Measurements from ENCODE around the gene MAN2A2. TPM values are rescaled to one million over a fixed set of nuclear protein-coding genes. Genes with fewer than 3 reads are reported as not detected.

The MAN2A2 gene
- total RNA-seq, 2 experiments from 2014 or later: 98.1 to 99.2 TPM

DNA sequence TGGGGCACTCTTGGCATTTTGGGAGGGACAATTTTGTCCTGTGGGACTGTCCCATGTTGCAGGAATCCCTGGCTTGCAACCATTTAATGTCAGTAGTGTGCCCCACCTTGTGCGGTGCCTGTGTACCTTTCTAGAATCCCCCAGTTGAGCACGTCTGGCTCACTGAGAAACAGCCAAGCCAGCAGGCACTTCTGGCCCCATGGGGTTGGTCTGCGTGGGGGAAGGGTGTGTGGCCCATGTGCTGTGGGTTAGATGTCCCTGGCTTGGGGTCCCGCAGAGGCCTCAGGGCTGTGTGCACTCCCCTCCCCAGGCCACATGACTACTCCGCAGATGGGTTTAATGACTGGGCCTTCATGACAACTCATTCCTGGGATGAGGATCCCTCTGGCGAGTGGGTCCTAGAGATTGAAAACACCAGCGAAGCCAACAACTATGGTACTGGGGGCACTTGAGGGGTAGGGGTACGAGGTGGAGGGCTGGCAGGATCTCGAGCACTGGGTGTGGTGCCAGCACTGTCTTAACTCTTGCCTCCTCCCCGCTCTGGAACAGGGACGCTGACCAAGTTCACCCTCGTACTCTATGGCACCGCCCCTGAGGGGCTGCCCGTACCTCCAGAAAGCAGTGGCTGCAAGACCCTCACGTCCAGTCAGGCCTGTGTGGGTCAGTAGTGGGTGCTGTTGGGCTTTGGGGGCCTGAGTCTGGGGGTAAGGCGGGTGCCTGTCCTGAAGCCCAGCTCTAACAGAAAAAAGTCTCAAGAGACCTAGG, 22.5 kb upstream of the MAN2A2 start:
- no peak for DNase-seq
- Mint-ChIP-seq H3K27me3 (peaks cover 4% of the 10 kb centered on the region), H3K9me3 (no peaks in the 10 kb centered on the region), H3K4me1 (ENCODE audit: low read depth) (peaks cover 19% of the 10 kb centered on the region), H3K27ac (no peak overlapping the region), H3K4me3 (no peak overlapping the region), H3K36me3 (peaks cover 55% of the 10 kb centered on the region)
- intact Hi-C loops (cut with micrococcal nuclease): loop anchor here (10.0 kb wide), 1 partner anchor 556 kb away; no protein-coding TSS in a partner anchor
- POLR2A ChIA-PET: no interaction called here
- CTCF ChIA-PET: interaction anchor here (0.9 to 1.2 kb wide), 2 partner anchors 21 to 233 kb away, joined by 3 read pairs; no protein-coding TSS in a partner anchor

DNA sequence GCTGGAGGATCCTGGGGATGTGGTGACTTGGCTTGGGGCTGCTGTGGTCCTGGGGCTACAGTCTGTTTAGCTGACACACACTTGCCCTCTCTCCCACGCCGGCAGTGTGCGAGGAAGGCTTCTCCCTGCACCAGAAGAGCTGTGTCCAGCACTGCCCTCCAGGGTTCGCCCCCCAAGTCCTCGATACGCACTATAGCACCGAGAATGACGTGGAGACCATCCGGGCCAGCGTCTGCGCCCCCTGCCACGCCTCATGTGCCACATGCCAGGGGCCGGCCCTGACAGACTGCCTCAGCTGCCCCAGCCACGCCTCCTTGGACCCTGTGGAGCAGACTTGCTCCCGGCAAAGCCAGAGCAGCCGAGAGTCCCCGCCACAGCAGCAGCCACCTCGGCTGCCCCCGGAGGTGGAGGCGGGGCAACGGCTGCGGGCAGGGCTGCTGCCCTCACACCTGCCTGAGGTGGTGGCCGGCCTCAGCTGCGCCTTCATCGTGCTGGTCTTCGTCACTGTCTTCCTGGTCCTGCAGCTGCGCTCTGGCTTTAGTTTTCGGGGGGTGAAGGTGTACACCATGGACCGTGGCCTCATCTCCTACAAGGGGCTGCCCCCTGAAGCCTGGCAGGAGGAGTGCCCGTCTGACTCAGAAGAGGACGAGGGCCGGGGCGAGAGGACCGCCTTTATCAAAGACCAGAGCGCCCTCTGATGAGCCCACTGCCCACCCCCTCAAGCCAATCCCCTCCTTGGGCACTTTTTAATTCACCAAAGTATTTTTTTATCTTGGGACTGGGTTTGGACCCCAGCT, 21.7 kb upstream of the MAN2A2 start:
- Mint-ChIP-seq H3K4me3 (no peak overlapping the region), H3K27me3 (peaks cover 4% of the 10 kb centered on the region), H3K9me3 (no peaks in the 10 kb centered on the region), H3K36me3 (peaks cover 48% of the 10 kb centered on the region), H3K4me1 (ENCODE audit: low read depth) (peaks cover 24% of the 10 kb centered on the region), H3K27ac (peak overlapping the region; percentile 33)
- intact Hi-C loops (cut with micrococcal nuclease): loop anchor here (10.0 kb wide), 1 partner anchor 557 kb away; no protein-coding TSS in a partner anchor
- ChIA-PET POLR2A (interaction anchor here (0.7 kb wide), 1 partner anchor 10 kb away, joined by 3 read pairs; no protein-coding TSS in a partner anchor), CTCF (interaction anchor here (0.9 to 1.2 kb wide), 2 partner anchors 20 to 234 kb away, joined by 3 read pairs; no protein-coding TSS in a partner anchor)
- DNase-seq: no peak

DNA sequence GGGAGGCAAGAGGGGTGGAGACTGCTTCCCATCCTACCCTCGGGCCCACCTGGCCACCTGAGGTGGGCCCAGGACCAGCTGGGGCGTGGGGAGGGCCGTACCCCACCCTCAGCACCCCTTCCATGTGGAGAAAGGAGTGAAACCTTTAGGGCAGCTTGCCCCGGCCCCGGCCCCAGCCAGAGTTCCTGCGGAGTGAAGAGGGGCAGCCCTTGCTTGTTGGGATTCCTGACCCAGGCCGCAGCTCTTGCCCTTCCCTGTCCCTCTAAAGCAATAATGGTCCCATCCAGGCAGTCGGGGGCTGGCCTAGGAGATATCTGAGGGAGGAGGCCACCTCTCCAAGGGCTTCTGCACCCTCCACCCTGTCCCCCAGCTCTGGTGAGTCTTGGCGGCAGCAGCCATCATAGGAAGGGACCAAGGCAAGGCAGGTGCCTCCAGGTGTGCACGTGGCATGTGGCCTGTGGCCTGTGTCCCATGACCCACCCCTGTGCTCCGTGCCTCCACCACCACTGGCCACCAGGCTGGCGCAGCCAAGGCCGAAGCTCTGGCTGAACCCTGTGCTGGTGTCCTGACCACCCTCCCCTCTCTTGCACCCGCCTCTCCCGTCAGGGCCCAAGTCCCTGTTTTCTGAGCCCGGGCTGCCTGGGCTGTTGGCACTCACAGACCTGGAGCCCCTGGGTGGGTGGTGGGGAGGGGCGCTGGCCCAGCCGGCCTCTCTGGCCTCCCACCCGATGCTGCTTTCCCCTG, 21.0 kb upstream of the MAN2A2 start:
- peaks cover 41% of the 10 kb centered on the region for H3K36me3 Mint-ChIP-seq
- intact Hi-C loops (cut with micrococcal nuclease): loop anchor here (10.0 kb wide), 1 partner anchor 557 kb away; no protein-coding TSS in a partner anchor

DNA sequence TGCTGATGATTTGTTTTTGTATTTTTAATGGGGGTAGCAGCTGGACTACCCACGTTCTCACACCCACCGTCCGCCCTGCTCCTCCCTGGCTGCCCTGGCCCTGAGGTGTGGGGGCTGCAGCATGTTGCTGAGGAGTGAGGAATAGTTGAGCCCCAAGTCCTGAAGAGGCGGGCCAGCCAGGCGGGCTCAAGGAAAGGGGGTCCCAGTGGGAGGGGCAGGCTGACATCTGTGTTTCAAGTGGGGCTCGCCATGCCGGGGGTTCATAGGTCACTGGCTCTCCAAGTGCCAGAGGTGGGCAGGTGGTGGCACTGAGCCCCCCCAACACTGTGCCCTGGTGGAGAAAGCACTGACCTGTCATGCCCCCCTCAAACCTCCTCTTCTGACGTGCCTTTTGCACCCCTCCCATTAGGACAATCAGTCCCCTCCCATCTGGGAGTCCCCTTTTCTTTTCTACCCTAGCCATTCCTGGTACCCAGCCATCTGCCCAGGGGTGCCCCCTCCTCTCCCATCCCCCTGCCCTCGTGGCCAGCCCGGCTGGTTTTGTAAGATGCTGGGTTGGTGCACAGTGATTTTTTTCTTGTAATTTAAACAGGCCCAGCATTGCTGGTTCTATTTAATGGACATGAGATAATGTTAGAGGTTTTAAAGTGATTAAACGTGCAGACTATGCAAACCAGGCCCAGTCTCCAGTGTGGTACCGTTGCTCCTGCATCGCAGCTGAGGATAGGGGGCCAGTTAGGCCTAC, 20.1 kb upstream of the MAN2A2 start:
- H3K36me3 Mint-ChIP-seq: peaks cover 33% of the 10 kb centered on the region
- CTCF ChIA-PET: interaction anchor here (1.0 to 4.4 kb wide), 3 partner anchors 14 to 235 kb away, joined by 3 to 41 read pairs (median 4); partner anchors contain the start of genes HDDC3 and UNC45A
- H3K9me3 Mint-ChIP-seq: no peaks in the 10 kb centered on the region
- intact Hi-C loops (cut with micrococcal nuclease): loop anchor here (10.0 kb wide), 1 partner anchor 558 kb away; no protein-coding TSS in a partner anchor
- peaks cover 22% of the 10 kb centered on the region for H3K4me1 Mint-ChIP-seq (ENCODE audit: low read depth)
- peaks cover 6% of the 10 kb centered on the region for H3K27me3 Mint-ChIP-seq
- peak overlapping the region; percentile 60 for H3K27ac Mint-ChIP-seq
- DNase-seq: peak; percentile 40
- peak overlapping the region; percentile 5 for H3K4me3 Mint-ChIP-seq
- POLR2A ChIA-PET: no interaction called here

More for the DNA sequence above, 21.0 kb upstream of the MAN2A2 start:
- Mint-ChIP-seq H3K27ac (no peak overlapping the region), H3K9me3 (no peaks in the 10 kb centered on the region), H3K4me3 (no peak overlapping the region), H3K4me1 (ENCODE audit: low read depth) (peaks cover 22% of the 10 kb centered on the region), H3K27me3 (peaks cover 4% of the 10 kb centered on the region)
- ChIA-PET POLR2A (interaction anchor here (0.7 kb wide), 1 partner anchor 11 kb away, joined by 3 read pairs; no protein-coding TSS in a partner anchor), CTCF (interaction anchor here (1.2 kb wide), 1 partner anchor 234 kb away, joined by 3 read pairs; no protein-coding TSS in a partner anchor)
- DNase-seq: no peak

DNA sequence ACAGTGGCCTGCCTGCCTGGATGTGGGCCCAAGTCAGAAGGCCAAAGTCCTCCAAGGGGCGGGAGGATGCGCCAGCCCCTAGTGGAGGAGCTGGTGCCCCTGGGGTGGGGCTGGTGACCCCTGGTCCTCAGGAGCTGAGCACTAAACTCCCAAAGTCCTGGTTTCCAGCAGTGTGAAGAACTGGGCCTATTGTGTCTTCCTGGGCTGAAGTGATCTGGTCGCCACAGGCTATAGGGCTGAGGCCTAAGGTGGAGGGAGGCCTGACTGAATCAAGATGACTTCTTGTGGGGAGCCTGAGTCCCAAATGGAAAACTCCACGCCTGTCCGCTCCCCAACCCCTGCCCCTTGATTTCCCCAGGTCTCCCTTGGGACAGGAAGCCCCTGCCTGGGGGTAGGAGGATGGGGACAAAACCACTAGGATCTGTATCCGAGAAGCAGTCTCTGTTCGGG, 19.6 kb upstream of the MAN2A2 start:
- Mint-ChIP-seq H3K9me3 (no peaks in the 10 kb centered on the region), H3K27ac (peak overlapping the region; percentile 64), H3K4me3 (no peak overlapping the region), H3K36me3 (peaks cover 27% of the 10 kb centered on the region), H3K4me1 (ENCODE audit: low read depth) (peaks cover 22% of the 10 kb centered on the region), H3K27me3 (peaks cover 6% of the 10 kb centered on the region)
- peak; percentile 35 for DNase-seq
- intact Hi-C loops (cut with micrococcal nuclease): loop anchor here (10.0 kb wide), 1 partner anchor 559 kb away; no protein-coding TSS in a partner anchor
- ChIA-PET POLR2A (interaction anchor here (2.9 kb wide), 1 partner anchor 10 kb away, joined by 14 read pairs; no protein-coding TSS in a partner anchor), CTCF (interaction anchor here (1.0 to 4.4 kb wide), 3 partner anchors 14 to 236 kb away, joined by 3 to 41 read pairs (median 4); partner anchors contain the start of genes HDDC3 and UNC45A)

DNA sequence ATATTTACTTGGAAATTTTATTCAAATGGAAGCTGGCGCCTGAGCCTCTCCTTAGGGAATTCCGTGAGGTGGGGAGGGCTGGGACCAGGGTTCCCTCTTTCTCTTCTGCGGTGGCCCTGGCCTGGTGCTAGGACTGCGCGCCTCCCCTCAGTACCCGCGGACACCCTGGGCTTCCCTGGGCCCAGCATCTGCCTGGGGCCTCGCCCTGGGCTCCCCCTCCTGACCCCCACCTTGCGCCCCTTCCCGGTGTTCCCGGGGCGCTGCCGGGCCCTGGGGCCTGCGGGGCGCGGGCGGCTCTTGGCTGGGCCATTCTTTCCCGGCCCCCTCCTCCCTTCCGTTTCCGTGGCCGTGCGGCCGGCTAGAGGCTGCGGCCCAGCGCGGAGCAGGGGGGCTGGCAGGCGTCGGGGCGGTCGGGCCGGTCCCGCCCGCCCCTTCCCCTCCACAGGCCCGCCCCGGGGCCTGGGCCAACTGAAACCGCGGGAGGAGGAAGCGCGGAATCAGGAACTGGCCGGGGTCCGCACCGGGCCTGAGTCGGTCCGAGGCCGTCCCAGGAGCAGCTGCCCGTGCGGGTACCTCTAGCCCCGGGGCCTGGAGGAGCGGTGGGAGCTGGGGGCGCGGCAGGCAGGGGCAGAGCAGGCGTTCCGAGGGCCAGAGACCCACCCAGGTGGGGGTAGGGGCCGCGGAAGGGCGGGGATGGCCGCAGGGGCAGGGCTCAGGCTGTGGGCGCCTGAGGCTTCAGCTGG, 19.0 kb upstream of the MAN2A2 start, which contains the start of gene FES:
Gene FES, plus strand, starts transcription at position 529 of the 743 bp plus-strand sequence. CDS start 542 bp downstream, outside the sequence.
- DNase-seq: peak; percentile 41
- ChIA-PET CTCF (interaction anchor here (1.0 to 4.4 kb wide), 10 partner anchors 13 to 563 kb away, joined by 3 to 65 read pairs (median 12); partner anchors contain the start of genes BLM, HDDC3, MAN2A2 and UNC45A), POLR2A (interaction anchor here (1.3 to 2.9 kb wide), 2 partner anchors 10 to 18 kb away, joined by 4 to 14 read pairs; no protein-coding TSS in a partner anchor)
- Mint-ChIP-seq H3K27ac (peak within 1 kb of the TSS; percentile 74), H3K9me3 (no peaks in the 10 kb centered on the region), H3K4me3 (peak within 1 kb of the TSS; percentile 20), H3K4me1 (ENCODE audit: low read depth) (peaks cover 22% of the 10 kb centered on the region), H3K36me3 (peaks cover 21% of the 10 kb centered on the region), H3K27me3 (peaks cover 6% of the 10 kb centered on the region)
- intact Hi-C loops (cut with micrococcal nuclease): loop anchor here (10.0 kb wide), 1 partner anchor 559 kb away; no protein-coding TSS in a partner anchor

DNA sequence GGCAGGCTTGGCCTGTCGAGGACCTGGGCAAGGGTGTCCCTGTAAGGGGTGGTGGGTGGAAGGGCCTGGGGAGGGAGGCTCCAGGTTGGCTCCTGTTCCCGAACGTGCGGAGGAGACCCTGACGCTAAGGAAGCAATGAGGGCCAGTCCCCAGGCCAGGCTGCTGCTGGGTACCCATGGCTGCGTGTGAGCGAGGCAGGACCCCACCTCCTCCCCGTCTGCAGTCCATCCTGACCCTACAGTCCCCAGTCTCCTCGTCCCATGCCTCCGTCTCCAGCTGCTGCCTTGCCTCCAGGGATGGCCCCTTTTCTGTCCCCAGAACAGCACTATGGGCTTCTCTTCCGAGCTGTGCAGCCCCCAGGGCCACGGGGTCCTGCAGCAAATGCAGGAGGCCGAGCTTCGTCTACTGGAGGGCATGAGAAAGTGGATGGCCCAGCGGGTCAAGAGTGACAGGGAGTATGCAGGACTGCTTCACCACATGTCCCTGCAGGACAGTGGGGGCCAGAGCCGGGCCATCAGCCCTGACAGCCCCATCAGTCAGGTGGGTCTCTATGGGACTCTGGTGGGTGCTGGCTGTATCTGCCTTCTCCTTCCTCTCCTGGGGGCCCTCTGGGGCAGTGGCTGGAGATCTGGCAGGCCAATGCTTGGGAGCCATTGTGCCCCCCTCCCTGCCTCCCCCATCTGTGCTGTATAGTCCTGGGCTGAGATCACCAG, 18.2 kb upstream of the MAN2A2 start:
- Mint-ChIP-seq H3K4me1 (ENCODE audit: low read depth) (peaks cover 20% of the 10 kb centered on the region), H3K36me3 (peaks cover 13% of the 10 kb centered on the region), H3K4me3 (peak overlapping the region; percentile 20), H3K27ac (peak overlapping the region; percentile 74), H3K27me3 (peaks cover 6% of the 10 kb centered on the region), H3K9me3 (no peaks in the 10 kb centered on the region)
- DNase-seq: no peak
- intact Hi-C loops (cut with micrococcal nuclease): loop anchor here (5.0 to 10.0 kb wide), 2 partner anchors 168 to 560 kb away; partner anchors contain the start of gene BLM
- ChIA-PET POLR2A (interaction anchor here (0.7 to 2.9 kb wide), 5 partner anchors 11 to 237 kb away, joined by 3 to 14 read pairs (median 4); partner anchors contain the start of gene BLM), CTCF (interaction anchor here (0.7 to 4.4 kb wide), 43 partner anchors 9 to 592 kb away, joined by 3 to 65 read pairs (median 6); partner anchors contain the start of genes BLM, HDDC3, MAN2A2 and UNC45A)

DNA sequence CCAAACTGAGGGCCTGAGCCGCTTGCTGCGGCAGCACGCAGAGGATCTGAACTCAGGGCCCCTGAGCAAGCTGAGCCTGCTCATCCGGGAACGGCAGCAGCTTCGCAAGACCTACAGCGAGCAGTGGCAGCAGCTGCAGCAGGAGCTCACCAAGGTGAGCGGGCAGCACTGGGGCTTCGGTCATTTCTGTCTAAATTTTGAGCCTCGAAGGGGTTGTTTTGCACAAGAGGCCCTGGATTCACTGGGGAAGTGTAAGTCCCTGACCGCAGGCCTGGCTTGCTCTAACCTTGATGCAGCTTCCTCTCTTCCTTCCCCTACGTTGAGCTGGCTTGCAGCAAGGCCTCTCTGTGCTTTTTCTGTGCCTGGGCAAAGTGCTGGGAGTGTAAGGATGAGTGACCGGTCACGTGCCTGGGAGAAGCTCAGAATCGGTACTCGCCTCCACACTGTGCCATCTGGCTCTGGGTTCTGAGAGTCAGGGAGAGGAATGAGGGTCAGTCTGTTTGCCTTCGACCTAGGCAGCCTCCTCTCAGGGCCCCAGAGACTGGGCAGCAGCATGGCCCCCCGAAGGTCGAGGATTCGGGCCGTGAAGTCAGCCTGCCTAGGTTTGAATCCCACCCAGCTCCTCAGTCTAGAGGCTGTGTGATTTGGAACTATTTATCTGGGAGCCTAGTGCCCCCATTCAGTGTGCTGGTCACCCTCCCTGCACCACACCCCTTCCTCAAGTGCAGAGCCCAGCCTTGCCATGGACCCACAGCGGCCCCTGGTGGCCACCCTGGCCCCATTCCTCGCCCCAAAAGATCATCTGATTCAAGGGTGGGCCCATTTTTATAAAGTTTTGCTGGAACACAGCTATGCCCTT, 17.4 kb upstream of the MAN2A2 start:
- DNase-seq: peak; percentile 86
- intact Hi-C loops (cut with micrococcal nuclease): loop anchor here (1.0 to 10.0 kb wide), 3 partner anchors 168 to 561 kb away; partner anchors contain the start of gene BLM
- Mint-ChIP-seq H3K4me1 (ENCODE audit: low read depth) (peaks cover 20% of the 10 kb centered on the region), H3K4me3 (peak overlapping the region; percentile 26), H3K27ac (peak overlapping the region; percentile 74), H3K36me3 (peaks cover 9% of the 10 kb centered on the region), H3K9me3 (no peaks in the 10 kb centered on the region), H3K27me3 (peaks cover 6% of the 10 kb centered on the region)
- CTCF ChIA-PET: interaction anchor here (0.6 to 4.4 kb wide), 68 partner anchors 9 to 593 kb away, joined by 3 to 65 read pairs (median 4); partner anchors contain the start of genes BLM, HDDC3, MAN2A2 and UNC45A
- POLR2A ChIA-PET: interaction anchor here (0.7 to 2.9 kb wide), 6 partner anchors 12 to 238 kb away, joined by 3 to 14 read pairs (median 4); partner anchors contain the start of gene BLM
